ENCODE data around the gene MAJIN. TPM values are rescaled to one million over a fixed set of nuclear protein-coding genes. Genes with fewer than 3 reads are reported as not detected.
A peak's percentile ranks its signal among the peaks of the same experiment; 100 is the strongest.

The MAJIN gene
- total and polyA plus RNA-seq, 2 experiments from 2014 or later, result not detected

GRCh38 chr11:64998141-64998540, 26.2 kb upstream of the MAJIN start:
- Histone ChIP-seq H3K4me3 (no peak overlapping the region), H3K27ac (peak overlapping the region; percentile 99)

GRCh38 chr11:64996710-64997380, 24.9 kb upstream of the MAJIN start, which contains the start of gene BATF2:
Gene BATF2 (minus strand): TSS chr11:64996971. CDS start chr11:64996914, 57 bp downstream.
- H3K4me2 ChIP-seq, result peak within 1 kb of the TSS; percentile 69
- no peaks in the 10 kb centered on the region for H3K36me3 ChIP-seq (replicated peaks; ENCODE audit: insufficient read depth, low read depth)
- H3K9me3 ChIP-seq (ENCODE audit: low read depth), result no peaks in the 10 kb centered on the region
- WGBS (ENCODE audit: low lambda C conversion rate, missing lambda C conversion rate), result 38% methylated on average over 9 of the region's 9 CpGs
- peaks cover 26% of the 10 kb centered on the region for H3K4me1 ChIP-seq (ENCODE audit: insufficient read depth)
- no peak within 1 kb of the TSS for H3K4me3 ChIP-seq
- H2AFZ ChIP-seq, result no peak within 1 kb of the TSS
- TF ChIP-seq, protein P1, sequence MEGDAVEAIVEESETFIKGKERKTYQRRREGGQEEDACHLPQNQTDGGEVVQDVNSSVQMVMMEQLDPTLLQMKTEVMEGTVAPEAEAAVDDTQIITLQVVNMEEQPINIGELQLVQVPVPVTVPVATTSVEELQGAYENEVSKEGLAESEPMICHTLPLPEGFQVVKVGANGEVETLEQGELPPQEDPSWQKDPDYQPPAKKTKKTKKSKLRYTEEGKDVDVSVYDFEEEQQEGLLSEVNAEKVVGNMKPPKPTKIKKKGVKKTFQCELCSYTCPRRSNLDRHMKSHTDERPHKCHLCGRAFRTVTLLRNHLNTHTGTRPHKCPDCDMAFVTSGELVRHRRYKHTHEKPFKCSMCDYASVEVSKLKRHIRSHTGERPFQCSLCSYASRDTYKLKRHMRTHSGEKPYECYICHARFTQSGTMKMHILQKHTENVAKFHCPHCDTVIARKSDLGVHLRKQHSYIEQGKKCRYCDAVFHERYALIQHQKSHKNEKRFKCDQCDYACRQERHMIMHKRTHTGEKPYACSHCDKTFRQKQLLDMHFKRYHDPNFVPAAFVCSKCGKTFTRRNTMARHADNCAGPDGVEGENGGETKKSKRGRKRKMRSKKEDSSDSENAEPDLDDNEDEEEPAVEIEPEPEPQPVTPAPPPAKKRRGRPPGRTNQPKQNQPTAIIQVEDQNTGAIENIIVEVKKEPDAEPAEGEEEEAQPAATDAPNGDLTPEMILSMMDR (IDR thresholded peaks at IDR 0.05; ENCODE audit: poor library complexity), result peak; percentile 40
- no peak for TF ChIP-seq EZH2 (IDR thresholded peaks at IDR 0.05; ENCODE audit: borderline replicate concordance)
- TF ChIP-seq EZH2phosphoT487 (IDR thresholded peaks at IDR 0.05; ENCODE audit: low read depth, severe bottlenecking, unreplicated experiment), result no peak
- H3K9me2 ChIP-seq (replicated peaks; ENCODE audit: insufficient read depth), result no peaks in the 10 kb centered on the region
- no peaks in the 10 kb centered on the region for H3K27me3 ChIP-seq
- H4K20me1 ChIP-seq (ENCODE audit: insufficient read depth, poor library complexity, severe bottlenecking), result no peaks in the 10 kb centered on the region
- peak within 1 kb of the TSS; percentile 99 for H3K27ac ChIP-seq
- DNase-seq (ENCODE audit: low spot score), result peak; percentile 87
- no peaks in the 10 kb centered on the region for H3K79me2 ChIP-seq

More at GRCh38 chr11:64998141-64998540, 26.2 kb upstream of the MAJIN start:
- TF ChIP-seq, protein P1 (IDR thresholded peaks at IDR 0.05; ENCODE audit: poor library complexity), result no peak
- no peak for TF ChIP-seq EZH2 (IDR thresholded peaks at IDR 0.05; ENCODE audit: borderline replicate concordance)
- no peak for TF ChIP-seq EZH2phosphoT487 (IDR thresholded peaks at IDR 0.05; ENCODE audit: low read depth, severe bottlenecking, unreplicated experiment)
- Histone ChIP-seq H3K27me3 (no peaks in the 10 kb centered on the region), H2AFZ (no peak overlapping the region), H3K9me2 (replicated peaks; ENCODE audit: insufficient read depth) (no peaks in the 10 kb centered on the region), H3K4me2 (peak overlapping the region; percentile 68), H3K4me1 (ENCODE audit: insufficient read depth) (peaks cover 26% of the 10 kb centered on the region), H3K79me2 (no peaks in the 10 kb centered on the region), H3K9me3 (ENCODE audit: low read depth) (no peaks in the 10 kb centered on the region), H3K36me3 (replicated peaks; ENCODE audit: insufficient read depth, low read depth) (no peaks in the 10 kb centered on the region), H4K20me1 (ENCODE audit: insufficient read depth, poor library complexity, severe bottlenecking) (no peaks in the 10 kb centered on the region)
- DNase-seq (ENCODE audit: low spot score), result no peak
- WGBS (ENCODE audit: low lambda C conversion rate, missing lambda C conversion rate), result 91% methylated on average over 1 of the region's 1 CpG

GRCh38 chr11:64996327-64996709, 24.4 kb upstream of the MAJIN start:
- Histone ChIP-seq H3K4me1 (ENCODE audit: insufficient read depth) (peaks cover 26% of the 10 kb centered on the region), H3K9me3 (ENCODE audit: low read depth) (no peaks in the 10 kb centered on the region), H3K27me3 (no peaks in the 10 kb centered on the region), H3K36me3 (replicated peaks; ENCODE audit: insufficient read depth, low read depth) (no peaks in the 10 kb centered on the region), H3K4me2 (peak overlapping the region; percentile 69), H3K9me2 (replicated peaks; ENCODE audit: insufficient read depth) (no peaks in the 10 kb centered on the region), H3K79me2 (no peaks in the 10 kb centered on the region), H3K27ac (peak overlapping the region; percentile 50), H3K4me3 (no peak overlapping the region), H2AFZ (no peak overlapping the region), H4K20me1 (ENCODE audit: insufficient read depth, poor library complexity, severe bottlenecking) (no peaks in the 10 kb centered on the region)
- DNase-seq (ENCODE audit: low spot score), result no peak
- TF ChIP-seq, protein P1 (IDR thresholded peaks at IDR 0.05; ENCODE audit: poor library complexity), result no peak
- no peak for TF ChIP-seq EZH2 (IDR thresholded peaks at IDR 0.05; ENCODE audit: borderline replicate concordance)
- TF ChIP-seq EZH2phosphoT487 (IDR thresholded peaks at IDR 0.05; ENCODE audit: low read depth, severe bottlenecking, unreplicated experiment), result no peak
- WGBS (ENCODE audit: low lambda C conversion rate, missing lambda C conversion rate), result 68% methylated on average over 11 of the region's 11 CpGs

Measured in hepatocyte (in vitro differentiated cells).